ENCODE data around the gene ROCK2. TPM values are rescaled to one million over a fixed set of nuclear protein-coding genes. Genes with fewer than 3 reads are reported as not detected.

Gene ROCK2
- total and polyA plus RNA-seq, 5 donors from 2014 or later: 8.6 to 20.6 (median 10.4) TPM

- DNase-seq: no peak
- Mint-ChIP-seq H3K4me1 (peaks cover 27 to 42% (median 31%) of the 10 kb centered on the region in 4 donors), H3K27ac (peak overlapping the region in 1 of 3 donors; percentile 22), H3K4me3 (no peak overlapping the region), H3K27me3 (no peaks in the 10 kb centered on the region), H3K9me3 (peaks cover 0 to 14% (median 0%) of the 10 kb centered on the region in 7 donors), H3K36me3 (peaks cover 28% of the 10 kb centered on the region)
- Histone ChIP-seq H3K27me3 (ENCODE audit: control insufficient read depth, insufficient read depth, low read length) (no peaks in the 10 kb centered on the region), H3K27ac (ENCODE audit: insufficient read depth, low read length, poor library complexity, severe bottlenecking) (no peak overlapping the region), H3K4me3 (ENCODE audit: low read depth, low read length) (no peak overlapping the region), H3K36me3 (ENCODE audit: control insufficient read depth, insufficient read depth, low read length) (peaks cover 22% of the 10 kb centered on the region), H3K9me3 (ENCODE audit: control insufficient read depth in 2 of 2, low read length in 2 of 2) (peaks cover 0 to 3% of the 10 kb centered on the region in 2 experiments), H3K4me1 (ENCODE audit: control insufficient read depth, insufficient read depth, low read length, poor library complexity, severe bottlenecking) (peaks cover 5% of the 10 kb centered on the region)
- ATAC-seq (ENCODE audit: low read depth in 2 of 2): no peak
These were observed 56.0 kb downstream of the ROCK2 start for GRCh38 chr2:11288431-11288830.

- no peaks in the 10 kb centered on the region for H3K27me3 ChIP-seq (ENCODE audit: control insufficient read depth, insufficient read depth, low read length)
- no peaks in the 10 kb centered on the region for H3K27me3 Mint-ChIP-seq
- H3K27ac ChIP-seq (ENCODE audit: insufficient read depth, low read length, poor library complexity, severe bottlenecking): no peak overlapping the region
- H3K36me3 Mint-ChIP-seq: peaks cover 35% of the 10 kb centered on the region
- peaks cover 22% of the 10 kb centered on the region for H3K36me3 ChIP-seq (ENCODE audit: control insufficient read depth, insufficient read depth, low read length)
- DNase-seq (no peak), ATAC-seq (ENCODE audit: low read depth in 2 of 2) (no peak)
- no peak overlapping the region for H3K4me3 Mint-ChIP-seq
- peaks cover 0 to 3% of the 10 kb centered on the region in 2 experiments for H3K9me3 ChIP-seq (ENCODE audit: control insufficient read depth in 2 of 2, low read length in 2 of 2)
- peaks cover 21 to 30% (median 26%) of the 10 kb centered on the region in 4 donors for H3K4me1 Mint-ChIP-seq
- H3K4me1 ChIP-seq (ENCODE audit: control insufficient read depth, insufficient read depth, low read length, poor library complexity, severe bottlenecking): no peaks in the 10 kb centered on the region
- no peak overlapping the region for H3K27ac Mint-ChIP-seq
- no peak overlapping the region for H3K4me3 ChIP-seq (ENCODE audit: low read depth, low read length)
- peaks cover 0 to 15% (median 0%) of the 10 kb centered on the region in 7 donors for H3K9me3 Mint-ChIP-seq
These were observed 57.7 kb downstream of the ROCK2 start for GRCh38 chr2:11286749-11287148.

- H3K27me3 Mint-ChIP-seq: no peaks in the 10 kb centered on the region
- peaks cover 0 to 15% (median 0%) of the 10 kb centered on the region in 7 donors for H3K9me3 Mint-ChIP-seq
- H3K27ac Mint-ChIP-seq: no peak overlapping the region
- no peak overlapping the region for H3K4me3 ChIP-seq (ENCODE audit: low read depth, low read length)
- H3K36me3 ChIP-seq (ENCODE audit: control insufficient read depth, insufficient read depth, low read length): peaks cover 22% of the 10 kb centered on the region
- peaks cover 21 to 27% (median 25%) of the 10 kb centered on the region in 4 donors for H3K4me1 Mint-ChIP-seq
- peaks cover 0 to 3% of the 10 kb centered on the region in 2 experiments for H3K9me3 ChIP-seq (ENCODE audit: control insufficient read depth in 2 of 2, low read length in 2 of 2)
- DNase-seq (no peak), ATAC-seq (ENCODE audit: low read depth in 2 of 2) (no peak)
- no peak overlapping the region for H3K4me3 Mint-ChIP-seq
- no peaks in the 10 kb centered on the region for H3K27me3 ChIP-seq (ENCODE audit: control insufficient read depth, insufficient read depth, low read length)
- H3K27ac ChIP-seq (ENCODE audit: insufficient read depth, low read length, poor library complexity, severe bottlenecking): no peak overlapping the region
- no peaks in the 10 kb centered on the region for H3K4me1 ChIP-seq (ENCODE audit: control insufficient read depth, insufficient read depth, low read length, poor library complexity, severe bottlenecking)
- peaks cover 39% of the 10 kb centered on the region for H3K36me3 Mint-ChIP-seq
These were observed 58.1 kb downstream of the ROCK2 start for GRCh38 chr2:11286323-11286722.

GRCh38 chr2:11285499-11285898 is 58.9 kb downstream of the ROCK2 start:
- Histone ChIP-seq H3K4me1 (ENCODE audit: control insufficient read depth, insufficient read depth, low read length, poor library complexity, severe bottlenecking) (no peaks in the 10 kb centered on the region), H3K4me3 (ENCODE audit: low read depth, low read length) (no peak overlapping the region), H3K27me3 (ENCODE audit: control insufficient read depth, insufficient read depth, low read length) (no peaks in the 10 kb centered on the region), H3K27ac (ENCODE audit: insufficient read depth, low read length, poor library complexity, severe bottlenecking) (no peak overlapping the region), H3K9me3 (ENCODE audit: control insufficient read depth in 2 of 2, low read length in 2 of 2) (peaks cover 0 to 3% of the 10 kb centered on the region in 2 experiments), H3K36me3 (ENCODE audit: control insufficient read depth, insufficient read depth, low read length) (peaks cover 26% of the 10 kb centered on the region)
- no peaks in the 10 kb centered on the region for H3K27me3 Mint-ChIP-seq
- ATAC-seq (ENCODE audit: low read depth in 2 of 2): no peak
- peaks cover 19 to 24% (median 21%) of the 10 kb centered on the region in 4 donors for H3K4me1 Mint-ChIP-seq
- H3K36me3 Mint-ChIP-seq: peaks cover 42% of the 10 kb centered on the region
- no peak overlapping the region for H3K4me3 Mint-ChIP-seq
- no peak overlapping the region for H3K27ac Mint-ChIP-seq
- no peak for DNase-seq
- H3K9me3 Mint-ChIP-seq: peaks cover 0 to 15% (median 0%) of the 10 kb centered on the region in 7 donors

GRCh38 chr2:11281186-11281585 is 63.2 kb downstream of the ROCK2 start:
- DNase-seq (no peak), ATAC-seq (ENCODE audit: low read depth in 2 of 2) (no peak)
- Histone ChIP-seq H3K4me3 (ENCODE audit: low read depth, low read length) (no peak overlapping the region), H3K9me3 (ENCODE audit: control insufficient read depth in 2 of 2, low read length in 2 of 2) (peaks cover 0 to 3% of the 10 kb centered on the region in 2 experiments), H3K4me1 (ENCODE audit: control insufficient read depth, insufficient read depth, low read length, poor library complexity, severe bottlenecking) (peaks cover 6% of the 10 kb centered on the region), H3K27me3 (ENCODE audit: control insufficient read depth, insufficient read depth, low read length) (no peaks in the 10 kb centered on the region), H3K27ac (ENCODE audit: insufficient read depth, low read length, poor library complexity, severe bottlenecking) (no peak overlapping the region), H3K36me3 (ENCODE audit: control insufficient read depth, insufficient read depth, low read length) (peaks cover 34% of the 10 kb centered on the region)
- Mint-ChIP-seq H3K9me3 (peaks cover 0 to 23% (median 2%) of the 10 kb centered on the region in 7 donors), H3K27ac (peak overlapping the region in 1 of 3 donors; percentile 3), H3K4me3 (no peak overlapping the region), H3K36me3 (peaks cover 60% of the 10 kb centered on the region), H3K4me1 (peaks cover 16 to 30% (median 24%) of the 10 kb centered on the region in 4 donors), H3K27me3 (no peaks in the 10 kb centered on the region)

- H3K4me3 ChIP-seq (ENCODE audit: low read depth, low read length): no peak overlapping the region
- H3K9me3 ChIP-seq (ENCODE audit: control insufficient read depth in 2 of 2, low read length in 2 of 2): peaks cover 0 to 3% of the 10 kb centered on the region in 2 experiments
- H3K36me3 ChIP-seq (ENCODE audit: control insufficient read depth, insufficient read depth, low read length): peaks cover 33% of the 10 kb centered on the region
- DNase-seq (no peak), ATAC-seq (ENCODE audit: low read depth in 2 of 2) (no peak)
- no peak overlapping the region for H3K27ac ChIP-seq (ENCODE audit: insufficient read depth, low read length, poor library complexity, severe bottlenecking)
- Mint-ChIP-seq H3K27me3 (no peaks in the 10 kb centered on the region), H3K27ac (no peak overlapping the region), H3K4me3 (no peak overlapping the region), H3K36me3 (peaks cover 57% of the 10 kb centered on the region), H3K9me3 (peaks cover 0 to 23% (median 2%) of the 10 kb centered on the region in 7 donors), H3K4me1 (peaks cover 20 to 35% (median 28%) of the 10 kb centered on the region in 4 donors)
- peaks cover 6% of the 10 kb centered on the region for H3K4me1 ChIP-seq (ENCODE audit: control insufficient read depth, insufficient read depth, low read length, poor library complexity, severe bottlenecking)
- H3K27me3 ChIP-seq (ENCODE audit: control insufficient read depth, insufficient read depth, low read length): no peaks in the 10 kb centered on the region
These were observed 63.7 kb downstream of the ROCK2 start for GRCh38 chr2:11280713-11281112.

- H3K36me3 Mint-ChIP-seq: peaks cover 49% of the 10 kb centered on the region
These were observed 65.0 kb downstream of the ROCK2 start for GRCh38 chr2:11279398-11279797.

GRCh38 chr2:11278219-11278618 is 66.2 kb downstream of the ROCK2 start:
- no peak overlapping the region for H3K4me3 ChIP-seq (ENCODE audit: low read depth, low read length)
- Mint-ChIP-seq H3K27me3 (no peaks in the 10 kb centered on the region), H3K36me3 (peaks cover 39% of the 10 kb centered on the region), H3K4me1 (peaks cover 41 to 59% (median 46%) of the 10 kb centered on the region in 4 donors), H3K27ac (no peak overlapping the region), H3K9me3 (peaks cover 0 to 8% (median 2%) of the 10 kb centered on the region in 7 donors), H3K4me3 (no peak overlapping the region)
- H3K36me3 ChIP-seq (ENCODE audit: control insufficient read depth, insufficient read depth, low read length): peaks cover 15% of the 10 kb centered on the region
- ATAC-seq (ENCODE audit: low read depth in 2 of 2): no peak
- DNase-seq: no peak
- H3K27ac ChIP-seq (ENCODE audit: insufficient read depth, low read length, poor library complexity, severe bottlenecking): no peak overlapping the region
- peaks cover 6% of the 10 kb centered on the region for H3K4me1 ChIP-seq (ENCODE audit: control insufficient read depth, insufficient read depth, low read length, poor library complexity, severe bottlenecking)
- no peaks in the 10 kb centered on the region for H3K27me3 ChIP-seq (ENCODE audit: control insufficient read depth, insufficient read depth, low read length)
- H3K9me3 ChIP-seq (ENCODE audit: control insufficient read depth in 2 of 2, low read length in 2 of 2): no peaks in the 10 kb centered on the region

More at GRCh38 chr2:11279398-11279797, 65.0 kb downstream of the ROCK2 start:
- H3K4me1 ChIP-seq (ENCODE audit: control insufficient read depth, insufficient read depth, low read length, poor library complexity, severe bottlenecking): peaks cover 6% of the 10 kb centered on the region
- no peak for DNase-seq
- Mint-ChIP-seq H3K4me3 (no peak overlapping the region), H3K27me3 (no peaks in the 10 kb centered on the region), H3K27ac (no peak overlapping the region), H3K4me1 (peaks cover 29 to 47% (median 35%) of the 10 kb centered on the region in 4 donors), H3K9me3 (peaks cover 0 to 17% (median 2%) of the 10 kb centered on the region in 7 donors)
- ATAC-seq (ENCODE audit: low read depth in 2 of 2): no peak
- H3K36me3 ChIP-seq (ENCODE audit: control insufficient read depth, insufficient read depth, low read length): peaks cover 22% of the 10 kb centered on the region
- H3K27ac ChIP-seq (ENCODE audit: insufficient read depth, low read length, poor library complexity, severe bottlenecking): no peak overlapping the region
- H3K4me3 ChIP-seq (ENCODE audit: low read depth, low read length): no peak overlapping the region
- no peaks in the 10 kb centered on the region for H3K27me3 ChIP-seq (ENCODE audit: control insufficient read depth, insufficient read depth, low read length)
- H3K9me3 ChIP-seq (ENCODE audit: control insufficient read depth in 2 of 2, low read length in 2 of 2): peaks cover 0 to 3% of the 10 kb centered on the region in 2 experiments
